OCI-LY7 (cell line): ENCODE measurements around the gene TBC1D3C. TPM values are rescaled to one million over a fixed set of nuclear protein-coding genes. Genes with fewer than 3 reads are reported as not detected.
"Not testable (repeated sequence)": the region's sequence is repeated elsewhere in the genome, so short reads cannot be mapped to it uniquely, and the experiment has no call there.

Experiments
- Bru-seq: library from RNA; stranded (reverse); fragments of 400-500 nt; gene quantifications from one replicate; lab custom pipeline; 2021; lab: Mats Ljungman, UMichigan
- BruChase-seq, 2 experiments: library from RNA; stranded (reverse); fragments of 400-500 nt; gene quantifications; one replicate each; lab custom pipeline; 2021; lab: Mats Ljungman, UMichigan
- BruUV-seq: library from RNA; stranded (reverse); fragments of 400-500 nt; replicated peaks from 2 replicates; lab custom pipeline; 2021; lab: Mats Ljungman, UMichigan
- CTCF ChIA-PET: fragments of 300-600 bp; sonication (Branson Sonifier 250); formaldehyde crosslinking; loops from one replicate; lab custom pipeline; 2022; ENCODE audit warnings: antibody characterized with exemption; ENCODE audit not compliant: unreplicated experiment; lab: Charles Lee
- POLR2A ChIA-PET: fragments of 300-600 bp; sonication (Branson Sonifier 250); formaldehyde crosslinking; loops from one replicate; lab custom pipeline; 2022; ENCODE audit warnings: antibody characterized with exemption; lab: Charles Lee
- DNase-seq: peaks from one replicate; pipeline ENCODE4 v3.0.0-alpha.2; 2015; ENCODE audit warnings: low spot score
- H2AFZ ChIP-seq: fragments of 200-600 bp; sonication (generic), shearing (Covaris generic); 2 replicates; pipeline ENCODE4 v1.6.1; 2014; ENCODE audit warnings: mild to moderate bottlenecking, antibody characterized with exemption, low read length, moderate library complexity
- H3K27ac ChIP-seq: fragments of 200-600 bp; sonication (generic); 2 replicates; pipeline ENCODE4 v1.5.1; 2014; ENCODE audit warnings: mixed run types, low read depth, mild to moderate bottlenecking, moderate library complexity, low read length, inconsistent platforms; ENCODE audit not compliant: poor library complexity, severe bottlenecking
- H3K36me3 ChIP-seq: fragments of 200-600 bp; sonication (generic); 2 replicates; pipeline ENCODE4 v1.6.1; 2014; ENCODE audit warnings: mild to moderate bottlenecking, antibody characterized with exemption, low read length, moderate library complexity, mixed read lengths; ENCODE audit not compliant: insufficient read depth
- H3K4me1 ChIP-seq: fragments of 200-600 bp; sonication (generic); 2 replicates; pipeline ENCODE4 v1.5.1; 2014; ENCODE audit warnings: mild to moderate bottlenecking, low read length; ENCODE audit not compliant: insufficient read depth, poor library complexity, severe bottlenecking
- H3K4me2 ChIP-seq: fragments of 200-600 bp; sonication (generic); 2 replicates; pipeline ENCODE4 v1.6.1; 2014; ENCODE audit warnings: mild to moderate bottlenecking, low read length
- H3K4me3 ChIP-seq: fragments of 200-600 bp; sonication (generic); 2 replicates; pipeline ENCODE4 v1.5.1; 2014; ENCODE audit warnings: mild to moderate bottlenecking, low read depth, low read length; ENCODE audit not compliant: poor library complexity, severe bottlenecking
- H3K79me2 ChIP-seq: fragments of 200-600 bp; sonication (generic); 2 replicates; pipeline ENCODE4 v1.6.1; 2016; ENCODE audit warnings: low read depth, mild to moderate bottlenecking, low read length, moderate library complexity, mixed read lengths; ENCODE audit not compliant: insufficient read depth
- H3K9me2 ChIP-seq: fragments of 200-600 bp; sonication (generic); 2 replicates; pipeline ENCODE4 v1.6.1; 2016; ENCODE audit warnings: mild to moderate bottlenecking, low read length, mixed read lengths; ENCODE audit not compliant: insufficient read depth
- H3K9me3 ChIP-seq: fragments of 200-600 bp; sonication (generic); 2 replicates; pipeline ENCODE4 v1.6.1; 2014; ENCODE audit warnings: mild to moderate bottlenecking, mixed run types, low read length, mixed read lengths
- H4K20me1 ChIP-seq: fragments of 200-600 bp; sonication (generic); 2 replicates; pipeline ENCODE4 v1.6.1; 2014; ENCODE audit warnings: mild to moderate bottlenecking, antibody characterized with exemption, low read length, moderate library complexity, mixed read lengths; ENCODE audit not compliant: insufficient read depth
- intact Hi-C: fragments of 100-400 bp; cut with micrococcal nuclease; formaldehyde crosslinking; loops from one replicate; pipeline ENCODE4 v1.10.0; 2022; ENCODE audit not compliant: unreplicated experiment
- long read RNA-seq: library from polyadenylated mRNA; stranded (forward); transcript quantifications from one replicate; pipeline ENCODE4 v2.0.0, GENCODE V29; 2022
- total RNA-seq, 2 experiments: library from RNA; depleted of rRNA in 1 of 2; stranded (reverse); fragments of >200 nt in 1 of 2; shearing (Covaris generic) in 1 of 2; gene quantifications; 2 replicates each; pipeline ENCODE4 v1.2.3, GENCODE V29; 2014 to 2022

The TBC1D3C gene
- not detected in 2 replicates for total RNA-seq (2014; rRNA removed; shearing (Covaris generic))
- not detected in 2 replicates for total RNA-seq (2022)
- Bru-seq, nascent RNA, result not detected
- BruChase-seq, experiment 1, labeled RNA remaining after a 6-hour chase, result not detected
- BruChase-seq, experiment 2, labeled RNA remaining after a 2-hour chase, result not detected
- long read RNA-seq, result 0 reads

GRCh38 chr17:38068534-38068933 is at the start of gene TBC1D3C:
Gene TBC1D3C (minus strand): TSS chr17:38068634. CDS start chr17:38067066, 1,568 bp downstream.
- H3K4me2 ChIP-seq, H3K79me2 ChIP-seq, H3K36me3 ChIP-seq, H3K9me3 ChIP-seq, H3K9me2 ChIP-seq, CTCF ChIA-PET, DNase-seq, BruUV-seq, H3K27ac ChIP-seq, H3K4me1 ChIP-seq, H2AFZ ChIP-seq, intact Hi-C loops, POLR2A ChIA-PET, H4K20me1 ChIP-seq, H3K4me3 ChIP-seq: not testable (repeated sequence)

- H3K4me1 ChIP-seq, H3K79me2 ChIP-seq, H4K20me1 ChIP-seq, H3K4me3 ChIP-seq, CTCF ChIA-PET, H3K9me2 ChIP-seq, H2AFZ ChIP-seq, H3K36me3 ChIP-seq, H3K27ac ChIP-seq, H3K9me3 ChIP-seq, BruUV-seq, H3K4me2 ChIP-seq, DNase-seq, intact Hi-C loops, POLR2A ChIA-PET: not testable (repeated sequence)
These were observed 30.8 kb upstream of the TBC1D3C start for GRCh38 chr17:38099262-38099661.

GRCh38 chr17:38094059-38094694 is 25.7 kb upstream of the TBC1D3C start:
- H3K9me2 ChIP-seq, DNase-seq, H3K27ac ChIP-seq, POLR2A ChIA-PET, CTCF ChIA-PET, H3K4me3 ChIP-seq, H3K4me1 ChIP-seq, H3K9me3 ChIP-seq, H3K79me2 ChIP-seq, H4K20me1 ChIP-seq, intact Hi-C loops, H3K4me2 ChIP-seq, H2AFZ ChIP-seq, BruUV-seq, H3K36me3 ChIP-seq: not testable (repeated sequence)

GRCh38 chr17:38088120-38088519 is 19.7 kb upstream of the TBC1D3C start:
- H2AFZ ChIP-seq, CTCF ChIA-PET, DNase-seq, H3K4me1 ChIP-seq, H3K9me3 ChIP-seq, H3K4me2 ChIP-seq, H4K20me1 ChIP-seq, H3K9me2 ChIP-seq, H3K79me2 ChIP-seq, H3K27ac ChIP-seq, H3K4me3 ChIP-seq, H3K36me3 ChIP-seq, BruUV-seq, intact Hi-C loops, POLR2A ChIA-PET: not testable (repeated sequence)

- BruUV-seq, intact Hi-C loops, CTCF ChIA-PET, H4K20me1 ChIP-seq, H3K4me2 ChIP-seq, H3K9me3 ChIP-seq, H3K36me3 ChIP-seq, H2AFZ ChIP-seq, H3K27ac ChIP-seq, DNase-seq, H3K79me2 ChIP-seq, POLR2A ChIA-PET, H3K9me2 ChIP-seq, H3K4me3 ChIP-seq, H3K4me1 ChIP-seq: not testable (repeated sequence)
These were observed 18.9 kb upstream of the TBC1D3C start for GRCh38 chr17:38087344-38087743.
